ENCODE data around the gene CD22.

CD22 gene

GRCh38 chr19:35352177-35352447 is 23.1 kb downstream of the CD22 start:
- CTCF ChIA-PET = interaction anchor here (1.0 to 6.3 kb wide), 14 partner anchors 10 to 364 kb away, joined by 3 to 93 read pairs (median 4); no protein-coding TSS in a partner anchor
- H3K4me3 ChIP-seq (ENCODE audit: low read depth, low read length) = no peak overlapping the region
- no peak for DNase-seq (ENCODE audit: low read depth, low spot score)
- POLR2A ChIA-PET = no interaction called here
- no peak for TF ChIP-seq CTCF (IDR thresholded peaks at IDR 0.05; ENCODE audit: insufficient read depth, low read length, missing control alignments)

GRCh38 chr19:35352448-35353304 is 23.7 kb downstream of the CD22 start:
- CTCF ChIA-PET = interaction anchor here (0.6 to 6.3 kb wide), 29 partner anchors 8 to 363 kb away, joined by 3 to 93 read pairs (median 4); partner anchors contain the start of gene FFAR2
- DNase-seq (ENCODE audit: low read depth, low spot score) = peak; percentile 9
- H3K4me3 ChIP-seq (ENCODE audit: low read depth, low read length) = no peak overlapping the region
- peak; percentile 81 for TF ChIP-seq CTCF (IDR thresholded peaks at IDR 0.05; ENCODE audit: insufficient read depth, low read length, missing control alignments)
- POLR2A ChIA-PET = no interaction called here

- DNase-seq (ENCODE audit: low read depth, low spot score) = no peak
- CTCF ChIA-PET = interaction anchor here (0.7 to 6.3 kb wide), 23 partner anchors 9 to 347 kb away, joined by 3 to 93 read pairs (median 4); partner anchors contain the start of gene FFAR2
- POLR2A ChIA-PET = no interaction called here
- no peak overlapping the region for H3K4me3 ChIP-seq (ENCODE audit: low read depth, low read length)
- no peak for TF ChIP-seq CTCF (IDR thresholded peaks at IDR 0.05; ENCODE audit: insufficient read depth, low read length, missing control alignments)
These were observed 24.6 kb downstream of the CD22 start for GRCh38 chr19:35353635-35354034.

GRCh38 chr19:35354898-35355297 is 25.9 kb downstream of the CD22 start:
- no peak overlapping the region for H3K4me3 ChIP-seq (ENCODE audit: low read depth, low read length)
- no peak for TF ChIP-seq CTCF (IDR thresholded peaks at IDR 0.05; ENCODE audit: insufficient read depth, low read length, missing control alignments)
- ChIA-PET POLR2A (no interaction called here), CTCF (interaction anchor here (0.6 to 6.3 kb wide), 4 partner anchors 9 to 140 kb away, joined by 3 to 93 read pairs (median 6); no protein-coding TSS in a partner anchor)
- DNase-seq (ENCODE audit: low read depth, low spot score) = no peak

- DNase-seq (ENCODE audit: low read depth, low spot score) = no peak
- CTCF ChIA-PET = interaction anchor here (6.3 kb wide), 1 partner anchor 138 kb away, joined by 93 read pairs; no protein-coding TSS in a partner anchor
- H3K4me3 ChIP-seq (ENCODE audit: low read depth, low read length) = no peak overlapping the region
- no peak for TF ChIP-seq CTCF (IDR thresholded peaks at IDR 0.05; ENCODE audit: insufficient read depth, low read length, missing control alignments)
- POLR2A ChIA-PET = no interaction called here
These were observed 26.9 kb downstream of the CD22 start for GRCh38 chr19:35355791-35356460.

Measured in AG04449 (cell line).